Activated CD4-positive, alpha-beta T cell treated with anti-CD3 and anti-CD28 coated beads, Interleukin-2, amount 50 U/mL, for 1 hour (primary cell): ENCODE measurements around the gene SYT13.

ENCODE experiments used
- DNase-seq: peaks from one replicate; pipeline ENCODE4 v3.0.0-alpha.2; 2020

SYT13 gene

GRCh38 chr11:45245218-45246045, 40.7 kb downstream of the SYT13 start:
- DNase-seq: no peak

- DNase-seq: no peak
Measured at GRCh38 chr11:45243967-45244366, 42.2 kb downstream of the SYT13 start.

- no peak for DNase-seq
Measured at GRCh38 chr11:45239733-45240132, 46.4 kb downstream of the SYT13 start.

GRCh38 chr11:45238724-45239123, 47.4 kb downstream of the SYT13 start:
- DNase-seq: no peak

- no peak for DNase-seq
Measured at GRCh38 chr11:45237711-45238315, 48.3 kb downstream of the SYT13 start.

GRCh38 chr11:45234306-45235006, 51.7 kb downstream of the SYT13 start:
- no peak for DNase-seq

GRCh38 chr11:45233804-45234170, 52.4 kb downstream of the SYT13 start:
- DNase-seq: no peak

GRCh38 chr11:45233121-45233803, 52.9 kb downstream of the SYT13 start:
- peak; percentile 50 for DNase-seq

GRCh38 chr11:45232341-45233080, 53.6 kb downstream of the SYT13 start:
- no peak for DNase-seq

- no peak for DNase-seq
Measured at GRCh38 chr11:45229401-45230020, 56.6 kb downstream of the SYT13 start.

- DNase-seq: no peak
Measured at GRCh38 chr11:45227836-45228235, 58.3 kb downstream of the SYT13 start.

GRCh38 chr11:45226901-45227300, 59.2 kb downstream of the SYT13 start:
- DNase-seq: no peak

GRCh38 chr11:45225961-45226871, 59.9 kb downstream of the SYT13 start:
- no peak for DNase-seq

- no peak for DNase-seq
Measured at GRCh38 chr11:45225277-45225676, 60.9 kb downstream of the SYT13 start.

GRCh38 chr11:45224766-45225165, 61.4 kb downstream of the SYT13 start:
- DNase-seq: no peak

GRCh38 chr11:45223496-45223895, 62.6 kb downstream of the SYT13 start:
- DNase-seq: no peak

- DNase-seq: no peak
Measured at GRCh38 chr11:45219411-45219810, 66.7 kb downstream of the SYT13 start.

GRCh38 chr11:45218705-45219104, 67.4 kb downstream of the SYT13 start:
- DNase-seq: no peak

GRCh38 chr11:45217991-45218390, 68.2 kb downstream of the SYT13 start:
- DNase-seq: no peak

GRCh38 chr11:45216901-45217300, 69.2 kb downstream of the SYT13 start:
- no peak for DNase-seq

GRCh38 chr11:45216031-45216430, 70.1 kb downstream of the SYT13 start:
- no peak for DNase-seq
